DMS 273 (cell line): ENCODE results near the gene DES.
A peak's percentile ranks its signal among the peaks of the same experiment; 100 is the strongest.

Experiments used
- DNase-seq: peaks from one replicate; lab custom pipeline; 2025; ENCODE audit not compliant: unreplicated experiment; lab: John Stamatoyannopoulos, UW

DES gene

GRCh38 chr2:219438453-219438852 lies 20.3 kb downstream of the DES start:
- DNase-seq: no peak

GRCh38 chr2:219439506-219439905 lies 21.3 kb downstream of the DES start:
- DNase-seq: no peak

- no peak for DNase-seq
These were observed 22.4 kb downstream of the DES start for GRCh38 chr2:219440388-219441256.

- peak; percentile 77 for DNase-seq
These were observed 23.5 kb downstream of the DES start for GRCh38 chr2:219441451-219442255.

- DNase-seq: peak; percentile 48
These were observed 24.3 kb downstream of the DES start for GRCh38 chr2:219442256-219443015.

GRCh38 chr2:219443016-219443696 lies 25.0 kb downstream of the DES start:
- no peak for DNase-seq

GRCh38 chr2:219443697-219444023 lies 25.5 kb downstream of the DES start:
- DNase-seq: no peak

- DNase-seq: peak; percentile 86
These were observed 26.5 kb downstream of the DES start for GRCh38 chr2:219444566-219445091.

GRCh38 chr2:219445220-219445640 lies 27.1 kb downstream of the DES start:
- DNase-seq: peak; percentile 89

GRCh38 chr2:219446101-219446504 lies 27.9 kb downstream of the DES start:
- DNase-seq: peak; percentile 88

GRCh38 chr2:219446689-219447088 lies 28.5 kb downstream of the DES start:
- no peak for DNase-seq

- no peak for DNase-seq
These were observed 29.3 kb downstream of the DES start for GRCh38 chr2:219447242-219448098.

- no peak for DNase-seq
These were observed 30.1 kb downstream of the DES start for GRCh38 chr2:219448099-219448775.

- no peak for DNase-seq
These were observed 30.7 kb downstream of the DES start for GRCh38 chr2:219448776-219449341.

- DNase-seq: no peak
These were observed 31.4 kb downstream of the DES start for GRCh38 chr2:219449609-219450008.

GRCh38 chr2:219451661-219452360 lies 33.6 kb downstream of the DES start:
- peak; percentile 75 for DNase-seq

GRCh38 chr2:219452361-219453317 lies 34.5 kb downstream of the DES start:
- DNase-seq: peak; percentile 94
